Activated T-cell treated with anti-CD3 and anti-CD28 coated beads, Interleukin-2, amount 50 U/mL, for 24 hours (primary cell): ENCODE data around the gene APOB.

Experiments
- DNase-seq: peaks from one replicate; pipeline ENCODE4 v3.0.0-alpha.2; 2020
- H3K27ac Mint-ChIP-seq: 2 replicates; pipeline ENCODE4 v1.8.0; 2020; ENCODE audit warnings: mild to moderate bottlenecking, mixed read lengths
- H3K27me3 Mint-ChIP-seq: 2 replicates; pipeline ENCODE4 v1.8.0; 2020; ENCODE audit warnings: mixed read lengths
- H3K36me3 Mint-ChIP-seq: 2 replicates; pipeline ENCODE4 v1.8.0; 2020; ENCODE audit warnings: low read depth, mixed read lengths
- H3K4me1 Mint-ChIP-seq: 2 replicates; pipeline ENCODE4 v1.8.0; 2020; ENCODE audit warnings: low read depth, mixed read lengths
- H3K4me3 Mint-ChIP-seq: 2 replicates; pipeline ENCODE4 v1.8.0; 2020; ENCODE audit warnings: mild to moderate bottlenecking, moderate library complexity, mixed read lengths
- H3K9me3 Mint-ChIP-seq: 2 replicates; pipeline ENCODE4 v1.8.0; 2020; ENCODE audit warnings: mixed read lengths

Gene APOB

GRCh38 chr2:20999906-21000645 lies 43.8 kb downstream of the APOB start:
- no peaks in the 10 kb centered on the region for H3K4me1 Mint-ChIP-seq

DNA sequence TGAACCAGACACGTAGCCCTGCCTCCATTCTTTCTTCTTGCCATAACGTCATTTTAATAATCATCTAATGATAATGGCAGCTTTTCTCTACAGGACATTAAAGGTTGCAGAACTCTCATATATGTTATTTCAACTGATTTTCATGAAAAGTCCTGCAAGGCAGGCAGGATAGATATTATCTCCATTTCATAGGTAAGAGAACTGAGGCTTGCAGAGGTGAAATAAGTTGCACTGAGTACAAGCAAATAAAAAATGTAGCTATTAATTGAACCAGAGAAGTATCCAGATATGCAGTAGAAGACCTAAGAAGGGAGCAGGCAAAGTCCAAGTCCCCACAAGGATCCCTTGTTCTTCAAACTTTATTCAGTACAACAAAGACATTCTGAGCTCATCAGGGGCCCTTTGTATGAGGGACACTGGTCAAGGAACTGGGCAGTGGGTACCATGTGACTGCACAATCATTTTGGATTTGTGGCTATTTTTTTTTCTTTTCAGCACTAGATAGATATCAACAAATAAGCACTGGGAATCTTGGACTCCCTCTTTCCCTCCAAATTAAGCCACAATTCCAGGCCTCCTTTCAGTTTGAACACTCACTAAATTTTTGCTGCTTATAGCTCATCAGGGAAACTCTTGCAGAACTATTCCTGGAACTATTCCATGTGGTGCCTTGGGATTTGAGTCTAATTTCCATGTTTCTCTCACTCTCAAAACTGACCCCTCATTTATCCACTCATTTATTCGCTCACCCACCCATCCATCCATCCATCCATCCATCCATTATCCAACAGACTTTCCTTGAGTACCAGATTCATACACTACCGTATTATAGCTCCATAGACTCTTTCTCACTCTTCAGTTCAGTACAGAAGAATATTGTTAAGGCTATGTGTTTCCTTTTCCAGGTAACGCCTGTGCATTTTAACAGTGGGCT lies 44.6 kb downstream of the APOB start:
- Mint-ChIP-seq H3K36me3 (no peaks in the 10 kb centered on the region), H3K9me3 (no peaks in the 10 kb centered on the region), H3K27me3 (peaks cover 3% of the 10 kb centered on the region), H3K27ac (no peak overlapping the region), H3K4me1 (no peaks in the 10 kb centered on the region), H3K4me3 (no peak overlapping the region)
- no peak for DNase-seq

More at GRCh38 chr2:20999906-21000645, 43.8 kb downstream of the APOB start:
- Mint-ChIP-seq H3K27me3 (peaks cover 3% of the 10 kb centered on the region), H3K27ac (no peak overlapping the region), H3K9me3 (no peaks in the 10 kb centered on the region), H3K4me3 (no peak overlapping the region), H3K36me3 (no peaks in the 10 kb centered on the region)
- no peak for DNase-seq

GRCh38 chr2:20997953-20998722 lies 45.7 kb downstream of the APOB start:
- no peak for DNase-seq
- H3K4me3 Mint-ChIP-seq, result no peak overlapping the region
- no peaks in the 10 kb centered on the region for H3K36me3 Mint-ChIP-seq
- peaks cover 3% of the 10 kb centered on the region for H3K27me3 Mint-ChIP-seq
- no peak overlapping the region for H3K27ac Mint-ChIP-seq
- no peaks in the 10 kb centered on the region for H3K4me1 Mint-ChIP-seq
- H3K9me3 Mint-ChIP-seq, result no peaks in the 10 kb centered on the region

DNA sequence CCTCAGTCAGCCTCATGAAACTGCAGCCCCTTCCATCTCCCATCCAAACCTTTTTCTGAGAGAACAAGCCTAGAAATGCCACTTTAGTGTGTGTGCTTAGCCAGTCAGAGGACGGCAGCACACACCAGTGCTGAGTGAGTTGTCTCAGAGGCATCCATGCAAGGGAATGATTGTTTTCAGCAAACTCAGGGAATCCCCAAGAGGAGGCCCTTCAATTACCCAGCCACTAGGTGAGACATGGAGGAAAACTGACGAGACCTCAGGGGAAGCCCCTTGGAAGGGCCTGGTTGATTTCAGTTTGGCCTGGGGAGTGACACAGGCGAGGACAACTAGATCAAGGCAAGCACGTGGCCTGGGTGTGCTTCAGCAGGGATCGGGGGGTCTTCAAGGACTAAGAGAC lies 49.7 kb downstream of the APOB start:
- no peaks in the 10 kb centered on the region for H3K4me1 Mint-ChIP-seq
- no peak overlapping the region for H3K4me3 Mint-ChIP-seq
- peaks cover 8% of the 10 kb centered on the region for H3K27me3 Mint-ChIP-seq
- DNase-seq, result no peak
- H3K27ac Mint-ChIP-seq, result no peak overlapping the region
- H3K9me3 Mint-ChIP-seq, result no peaks in the 10 kb centered on the region
- no peaks in the 10 kb centered on the region for H3K36me3 Mint-ChIP-seq

DNA sequence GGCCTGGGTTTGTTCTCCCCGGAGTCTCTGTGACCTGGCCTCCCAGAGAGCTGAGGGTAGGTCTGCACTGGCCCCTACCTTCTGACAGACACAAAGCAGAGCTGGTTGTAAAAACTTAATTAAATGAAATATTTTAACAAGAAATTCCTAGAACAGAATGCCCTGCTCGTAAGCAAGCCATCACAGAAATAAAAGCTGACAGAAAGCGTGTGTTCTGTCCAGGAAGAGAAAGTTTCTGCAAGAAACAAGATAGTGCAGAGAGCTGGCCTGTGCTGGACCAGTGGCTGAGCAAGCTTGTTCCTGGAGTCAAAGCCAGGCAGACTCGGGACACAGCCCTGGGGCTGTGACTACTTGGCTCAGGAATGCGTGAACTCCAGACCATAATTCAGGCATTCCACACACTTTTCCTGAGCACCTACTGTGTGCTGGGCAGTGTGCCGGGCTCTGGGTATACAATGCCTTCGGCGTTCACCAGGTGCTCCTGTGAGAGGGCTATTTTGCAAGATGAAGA lies 51.6 kb downstream of the APOB start:
- no peak overlapping the region for H3K27ac Mint-ChIP-seq
- no peak overlapping the region for H3K4me3 Mint-ChIP-seq
- no peak for DNase-seq
- peaks cover 8% of the 10 kb centered on the region for H3K27me3 Mint-ChIP-seq
- no peaks in the 10 kb centered on the region for H3K4me1 Mint-ChIP-seq
- H3K36me3 Mint-ChIP-seq, result no peaks in the 10 kb centered on the region
- no peaks in the 10 kb centered on the region for H3K9me3 Mint-ChIP-seq

DNA sequence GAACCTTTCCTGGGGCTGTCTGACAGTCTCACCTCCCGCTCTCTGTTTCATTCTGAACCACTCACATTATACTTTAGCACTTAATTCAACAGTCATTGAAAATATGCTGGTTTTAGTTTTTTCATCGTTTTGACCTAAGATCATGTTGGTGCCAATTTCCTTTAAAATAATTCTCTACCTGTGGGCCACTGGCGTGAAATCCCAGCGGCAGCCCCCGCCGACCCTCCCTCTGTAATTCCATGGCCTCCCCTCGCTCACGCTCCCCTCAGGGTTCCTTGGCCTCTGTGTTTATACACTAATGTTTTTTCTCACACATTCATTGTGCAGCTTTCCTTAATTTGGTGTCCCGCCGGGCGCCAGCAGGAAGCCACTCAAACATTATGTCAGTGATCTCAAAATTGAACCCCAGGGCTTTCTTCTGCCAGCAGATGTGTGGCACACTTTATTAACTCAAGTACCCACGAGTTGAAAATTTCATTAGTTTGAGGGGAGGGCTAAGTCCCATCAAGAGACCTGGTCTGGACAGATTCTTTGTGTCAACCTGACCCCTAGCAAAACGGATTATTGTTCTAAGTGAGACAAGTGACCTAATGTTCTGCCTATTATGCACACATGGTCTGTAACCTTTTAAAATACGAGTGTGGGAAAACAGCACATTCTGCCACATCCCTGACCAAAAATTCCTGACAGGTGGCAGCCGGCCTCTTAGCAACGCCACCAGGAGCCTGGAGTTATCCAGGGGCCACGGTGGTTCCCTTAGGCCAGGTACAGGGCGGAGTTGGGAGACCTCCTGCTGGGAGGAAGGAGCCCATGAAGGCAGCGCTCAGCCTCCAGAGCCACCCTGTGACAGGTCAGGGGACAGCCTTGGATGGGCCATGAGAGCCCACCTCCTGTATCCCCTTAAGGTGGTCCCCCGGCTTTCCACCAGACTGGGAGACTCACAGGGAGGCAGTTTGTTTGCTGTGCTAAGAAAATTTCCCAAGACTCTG lies 53.1 kb downstream of the APOB start:
- Mint-ChIP-seq H3K27ac (no peak overlapping the region), H3K4me3 (no peak overlapping the region), H3K9me3 (no peaks in the 10 kb centered on the region), H3K27me3 (peaks cover 8% of the 10 kb centered on the region), H3K4me1 (no peaks in the 10 kb centered on the region), H3K36me3 (no peaks in the 10 kb centered on the region)
- DNase-seq, result no peak

DNA sequence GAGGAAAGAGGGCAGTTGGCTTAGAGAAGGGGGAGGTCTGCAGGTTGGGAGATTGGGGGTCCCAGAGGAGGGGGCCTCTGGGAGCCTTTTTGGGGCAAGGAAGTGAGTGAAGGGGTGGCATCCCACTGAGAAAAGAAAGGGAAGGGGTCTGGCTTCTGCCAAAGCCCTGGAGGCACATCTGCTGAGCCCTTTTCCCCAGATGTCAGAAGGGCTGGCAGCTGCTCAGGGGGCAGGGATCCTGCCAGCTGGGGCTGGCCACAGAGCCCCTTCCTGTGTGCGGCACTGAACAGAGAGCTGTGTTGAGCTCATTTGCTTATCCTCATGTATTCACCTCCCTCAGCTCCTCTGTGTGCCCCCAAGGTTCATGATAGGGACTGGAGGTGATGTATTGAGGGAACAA lies 54.5 kb downstream of the APOB start:
- H3K27ac Mint-ChIP-seq, result no peak overlapping the region
- no peaks in the 10 kb centered on the region for H3K4me1 Mint-ChIP-seq
- no peaks in the 10 kb centered on the region for H3K9me3 Mint-ChIP-seq
- peaks cover 8% of the 10 kb centered on the region for H3K27me3 Mint-ChIP-seq
- H3K36me3 Mint-ChIP-seq, result no peaks in the 10 kb centered on the region
- H3K4me3 Mint-ChIP-seq, result no peak overlapping the region
- DNase-seq, result no peak

GRCh38 chr2:20988905-20989304 lies 55.0 kb downstream of the APOB start:
- H3K27me3 Mint-ChIP-seq, result peaks cover 8% of the 10 kb centered on the region
- no peaks in the 10 kb centered on the region for H3K9me3 Mint-ChIP-seq
- H3K36me3 Mint-ChIP-seq, result no peaks in the 10 kb centered on the region
- no peaks in the 10 kb centered on the region for H3K4me1 Mint-ChIP-seq
- no peak overlapping the region for H3K4me3 Mint-ChIP-seq
- DNase-seq, result no peak
- H3K27ac Mint-ChIP-seq, result no peak overlapping the region

DNA sequence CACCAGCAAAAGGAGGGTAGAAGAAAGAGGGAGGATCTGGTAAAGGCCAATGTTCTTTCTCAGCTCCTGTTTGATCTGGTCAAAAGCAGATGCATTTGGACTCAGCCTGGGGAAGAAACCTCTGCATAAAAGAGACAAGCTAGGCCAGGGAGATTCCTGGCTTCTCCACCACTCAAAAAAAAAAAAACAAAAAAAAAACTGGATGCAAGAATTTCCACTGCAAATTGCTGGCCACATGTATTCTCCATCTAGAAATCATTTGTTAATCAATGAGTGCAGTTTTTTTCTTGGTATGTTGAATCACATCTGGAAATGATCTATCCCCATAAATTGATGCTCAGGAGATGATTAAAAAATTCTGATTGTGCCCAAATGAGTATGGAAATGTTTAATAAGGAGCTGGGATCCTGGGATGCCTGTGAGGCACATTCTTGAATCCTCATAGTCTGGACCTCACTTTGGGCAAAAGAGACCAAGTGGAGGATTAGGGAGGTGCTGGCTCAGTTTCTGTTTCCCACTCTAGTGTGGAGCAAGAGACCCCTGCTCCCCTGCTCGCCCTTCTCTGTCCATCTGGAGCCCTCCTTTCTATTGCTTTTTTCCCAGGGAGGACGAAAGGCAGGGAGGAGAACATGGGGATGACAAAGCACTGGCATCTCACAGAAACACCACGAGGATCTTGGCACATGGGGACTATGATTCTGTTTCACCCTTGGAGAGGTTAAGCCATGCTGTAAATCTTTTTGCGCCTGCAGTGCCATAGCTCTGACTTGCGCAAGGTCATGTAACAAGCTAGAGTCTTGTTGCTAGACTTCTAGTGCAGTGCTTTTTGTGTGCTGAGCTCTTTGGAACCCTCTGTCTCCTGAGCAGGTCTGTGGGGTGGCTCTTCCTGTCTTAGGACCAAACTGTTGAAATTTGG lies 57.6 kb downstream of the APOB start:
- DNase-seq, result no peak
- H3K4me3 Mint-ChIP-seq, result no peak overlapping the region
- peaks cover 7% of the 10 kb centered on the region for H3K27me3 Mint-ChIP-seq
- no peak overlapping the region for H3K27ac Mint-ChIP-seq
- H3K4me1 Mint-ChIP-seq, result no peaks in the 10 kb centered on the region
- no peaks in the 10 kb centered on the region for H3K36me3 Mint-ChIP-seq
- no peaks in the 10 kb centered on the region for H3K9me3 Mint-ChIP-seq

GRCh38 chr2:20985062-20985461 lies 58.8 kb downstream of the APOB start:
- no peak for DNase-seq
- Mint-ChIP-seq H3K4me3 (no peak overlapping the region), H3K36me3 (no peaks in the 10 kb centered on the region), H3K4me1 (no peaks in the 10 kb centered on the region), H3K9me3 (no peaks in the 10 kb centered on the region), H3K27me3 (peaks cover 7% of the 10 kb centered on the region), H3K27ac (no peak overlapping the region)

DNA sequence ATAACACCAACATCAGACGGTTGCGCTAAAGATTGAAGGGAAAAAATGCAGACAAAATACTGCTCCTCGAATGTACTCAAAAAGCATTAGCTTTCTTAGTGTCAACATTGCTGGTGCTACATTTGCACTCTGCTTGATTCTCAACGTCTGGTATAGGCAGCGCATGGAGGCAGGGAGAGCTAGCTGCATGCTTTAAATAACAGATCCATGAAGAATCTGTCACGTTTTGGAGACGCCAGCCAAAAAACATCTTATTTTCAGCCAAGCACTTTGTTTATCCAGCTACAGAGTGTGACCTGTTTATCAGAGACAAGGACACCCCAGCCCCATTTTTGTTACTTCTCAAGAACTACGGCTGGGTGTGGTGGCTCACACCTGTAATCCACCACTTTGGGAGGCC lies 59.5 kb downstream of the APOB start:
- Mint-ChIP-seq H3K27me3 (peaks cover 7% of the 10 kb centered on the region), H3K4me3 (no peak overlapping the region), H3K4me1 (no peaks in the 10 kb centered on the region), H3K36me3 (no peaks in the 10 kb centered on the region), H3K27ac (no peak overlapping the region), H3K9me3 (no peaks in the 10 kb centered on the region)
- no peak for DNase-seq

DNA sequence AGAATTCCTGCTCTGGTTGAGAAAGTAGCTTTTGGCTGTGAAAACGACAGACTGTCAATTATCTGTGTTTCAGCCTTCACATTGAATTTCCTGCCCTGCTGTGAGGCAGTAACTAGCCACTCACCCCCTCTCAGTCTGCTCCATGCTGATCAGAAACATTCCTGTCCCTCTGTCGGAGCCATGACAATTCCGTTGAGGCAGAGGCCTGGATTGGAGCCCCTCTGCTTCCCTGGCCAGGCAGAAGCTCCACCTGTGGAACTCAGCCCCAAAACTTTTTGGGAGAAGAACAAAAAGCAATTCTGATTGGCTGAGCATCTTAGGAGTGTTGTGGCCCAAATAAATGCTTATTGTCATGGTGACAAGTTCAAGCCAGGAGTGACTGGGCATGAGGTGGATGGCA lies 60.0 kb downstream of the APOB start:
- Mint-ChIP-seq H3K27ac (no peak overlapping the region), H3K9me3 (no peaks in the 10 kb centered on the region), H3K4me3 (no peak overlapping the region), H3K4me1 (no peaks in the 10 kb centered on the region), H3K36me3 (no peaks in the 10 kb centered on the region), H3K27me3 (peaks cover 7% of the 10 kb centered on the region)
- no peak for DNase-seq

DNA sequence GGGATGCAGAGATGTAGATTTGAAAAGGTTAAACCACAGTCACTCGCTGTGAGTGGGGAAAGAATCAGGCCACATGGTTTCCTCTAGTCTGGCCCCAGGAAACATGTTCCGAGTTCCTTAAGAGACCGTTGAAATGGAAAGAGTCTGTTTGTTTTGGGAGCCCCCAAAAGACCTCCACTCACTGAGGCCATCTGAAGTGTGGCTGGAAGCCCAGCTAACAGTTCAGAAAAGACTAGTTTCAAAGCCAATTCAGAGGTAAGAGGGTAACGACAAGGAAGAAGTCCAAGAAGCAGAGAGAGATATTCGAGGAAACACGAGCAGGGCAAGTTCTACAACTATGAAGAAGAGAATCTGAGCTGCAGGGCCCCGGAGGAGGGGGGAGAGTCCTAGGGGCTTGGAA lies 61.0 kb downstream of the APOB start:
- DNase-seq, result no peak
- Mint-ChIP-seq H3K36me3 (no peaks in the 10 kb centered on the region), H3K4me1 (no peaks in the 10 kb centered on the region), H3K27me3 (peaks cover 7% of the 10 kb centered on the region), H3K27ac (no peak overlapping the region), H3K4me3 (no peak overlapping the region), H3K9me3 (no peaks in the 10 kb centered on the region)
